GM19438 (cell line): ENCODE results near the gene ORMDL2.
"Not testable (repeated sequence)": the region's sequence is repeated elsewhere in the genome, so short reads cannot be mapped to it uniquely, and the experiment has no call there.

ENCODE experiments used
- ATAC-seq: cut with Tn5 transposase; IDR thresholded peaks from one replicate; pipeline ENCODE4 v1.9.1; 2021; ENCODE audit warnings: low read depth; ENCODE audit not compliant: unreplicated experiment

The ORMDL2 gene

DNA sequence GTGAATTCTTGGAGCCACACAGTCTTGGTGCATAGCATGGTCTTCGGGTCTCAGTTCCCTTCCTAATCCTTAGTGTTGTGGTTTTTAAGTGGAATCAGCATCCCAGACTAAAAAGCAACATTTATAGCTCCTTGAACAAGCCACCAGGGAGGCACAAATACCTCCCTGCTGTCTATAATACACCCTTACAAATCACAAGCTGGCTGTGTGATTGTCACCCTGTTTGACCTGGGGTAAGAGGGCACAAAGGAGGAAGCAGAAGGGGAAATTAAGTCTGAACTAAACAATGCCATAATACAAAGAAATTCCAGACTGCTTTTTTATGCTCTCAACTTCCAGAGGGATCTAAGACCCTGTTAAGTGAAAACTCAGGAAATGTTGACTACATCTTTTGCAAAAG lies 32.6 kb downstream of the ORMDL2 start:
- ATAC-seq, result no peak

DNA sequence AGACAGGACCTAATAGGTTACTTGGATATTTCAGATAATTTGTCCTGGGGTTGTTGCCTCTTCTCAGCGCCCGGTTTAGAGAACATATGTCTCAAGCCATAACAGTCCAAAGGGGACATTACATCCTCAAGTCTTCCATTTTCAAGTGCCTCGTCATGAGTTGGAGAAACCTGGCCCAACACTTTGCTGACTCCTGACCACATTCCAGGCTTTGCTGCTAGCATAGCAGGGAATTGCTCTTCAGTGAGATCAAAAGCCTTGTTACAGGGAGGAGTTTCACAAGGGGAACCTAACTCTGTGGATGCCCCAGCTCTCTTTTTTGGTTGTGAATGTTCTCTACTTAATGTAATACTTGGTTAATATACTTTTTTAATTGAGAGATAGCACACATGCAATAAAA lies 33.1 kb downstream of the ORMDL2 start:
- no peak for ATAC-seq

DNA sequence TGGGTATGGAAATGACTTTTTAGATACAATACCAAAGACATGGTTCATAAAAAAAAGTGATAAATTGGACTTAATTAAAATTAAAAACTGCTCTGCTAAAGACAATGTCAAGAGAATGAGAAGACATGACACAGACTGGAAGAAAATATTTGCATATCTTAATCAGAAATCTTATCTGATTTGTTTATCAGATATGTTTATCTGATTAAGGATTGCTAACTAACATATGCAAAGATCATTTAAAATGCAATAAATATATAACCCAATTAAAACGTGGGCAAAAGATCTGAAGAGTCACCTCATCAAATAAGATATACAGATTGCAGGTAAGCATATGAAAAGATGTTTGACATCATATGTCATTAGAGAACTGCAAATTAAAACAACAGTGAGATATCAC lies 34.9 kb downstream of the ORMDL2 start:
- no peak for ATAC-seq

DNA sequence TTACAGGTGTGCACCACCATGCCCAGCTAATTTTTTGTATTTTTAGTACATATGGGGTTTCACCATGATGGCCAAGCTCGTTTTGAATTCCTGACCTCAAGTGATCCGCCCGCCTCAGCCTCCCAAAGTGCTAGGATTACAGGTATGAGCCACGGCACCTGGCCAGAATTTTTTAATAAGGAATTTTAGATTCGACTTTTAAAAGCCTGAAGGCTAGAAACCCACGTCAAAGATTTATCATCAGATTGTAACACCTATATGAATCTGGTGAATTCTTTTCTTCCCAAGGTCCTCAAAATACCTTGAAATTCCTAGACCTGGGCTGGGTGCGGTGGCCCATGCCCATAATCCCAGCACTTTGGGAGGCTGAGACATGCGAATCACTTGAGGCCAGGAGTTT lies 43.6 kb downstream of the ORMDL2 start:
- ATAC-seq, result no peak

DNA sequence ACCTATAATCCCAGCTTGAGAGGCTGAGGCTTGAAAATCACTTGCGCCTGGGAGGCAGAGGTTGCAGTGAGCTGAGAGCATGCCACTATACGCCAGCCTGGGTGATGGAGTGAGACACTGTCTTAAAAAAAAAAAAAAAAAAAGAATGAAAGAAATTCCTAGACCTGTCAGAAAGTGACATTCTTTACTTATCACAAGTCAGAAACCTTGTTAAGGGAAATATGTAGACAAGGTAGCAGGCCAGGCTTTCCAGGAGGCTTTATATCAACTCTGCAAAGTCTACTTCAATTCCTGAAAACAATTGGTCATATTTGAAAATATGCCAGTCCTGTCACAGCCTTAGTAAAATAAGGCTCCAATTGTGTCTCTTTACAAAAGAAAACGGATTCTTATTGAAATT lies 44.0 kb downstream of the ORMDL2 start:
- no peak for ATAC-seq

DNA sequence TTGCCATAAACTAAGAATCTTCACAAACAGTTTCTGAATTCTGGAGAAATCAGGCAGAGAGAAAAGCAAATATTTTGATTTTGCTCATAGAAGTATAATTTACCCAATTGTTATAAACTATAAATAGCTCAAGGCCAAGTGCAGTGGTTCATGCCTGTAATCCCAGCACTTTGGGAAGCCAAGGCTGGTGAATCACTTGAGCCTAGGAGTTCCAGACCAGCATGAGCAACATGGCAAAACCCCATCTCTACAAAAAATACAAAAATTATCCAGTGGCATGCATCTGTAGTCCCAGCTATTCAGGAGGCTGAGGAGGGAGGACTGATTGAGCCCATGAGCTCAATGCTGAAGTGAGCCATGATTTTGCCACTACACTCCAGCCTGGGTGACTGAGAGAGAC lies 44.4 kb downstream of the ORMDL2 start:
- no peak for ATAC-seq

DNA sequence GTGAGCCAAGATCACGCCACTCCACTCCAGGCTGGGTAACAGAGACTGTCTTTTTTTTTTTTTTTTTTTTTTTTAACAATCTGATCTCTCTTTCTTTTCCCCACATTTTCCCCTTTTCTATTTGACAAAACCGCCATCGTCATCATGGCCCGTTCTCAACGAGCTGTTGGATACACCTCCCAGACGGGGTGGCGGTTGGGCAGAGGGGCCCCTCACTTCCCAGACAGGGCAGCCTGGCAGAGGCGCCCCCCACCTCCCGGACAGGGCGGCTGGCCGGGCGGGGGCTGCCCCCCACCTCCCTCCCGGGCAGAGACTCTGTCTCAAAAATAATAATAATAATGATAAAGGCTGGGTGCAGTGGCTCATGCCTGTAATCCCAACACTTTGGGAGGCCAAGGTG lies 45.1 kb downstream of the ORMDL2 start:
- not testable (repeated sequence) for ATAC-seq

DNA sequence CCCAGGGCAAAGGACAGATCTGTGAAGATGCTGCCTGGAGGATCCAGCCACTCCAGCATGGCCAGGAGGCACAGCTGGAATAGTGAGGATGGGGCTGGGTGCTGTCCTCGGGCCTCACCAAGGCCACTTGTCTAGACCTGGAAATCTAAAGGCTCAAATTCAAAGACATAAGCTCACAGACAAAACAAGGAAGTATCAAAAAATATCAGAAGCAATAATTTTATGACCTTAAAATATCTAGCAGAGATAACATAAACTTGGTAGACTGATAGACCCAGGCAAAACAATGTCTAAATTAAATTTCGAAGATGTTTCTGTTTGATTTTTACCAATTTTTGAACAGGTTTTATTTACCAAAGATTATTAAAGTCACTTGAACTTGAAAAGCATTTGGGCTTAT lies 47.5 kb downstream of the ORMDL2 start:
- ATAC-seq, result no peak

DNA sequence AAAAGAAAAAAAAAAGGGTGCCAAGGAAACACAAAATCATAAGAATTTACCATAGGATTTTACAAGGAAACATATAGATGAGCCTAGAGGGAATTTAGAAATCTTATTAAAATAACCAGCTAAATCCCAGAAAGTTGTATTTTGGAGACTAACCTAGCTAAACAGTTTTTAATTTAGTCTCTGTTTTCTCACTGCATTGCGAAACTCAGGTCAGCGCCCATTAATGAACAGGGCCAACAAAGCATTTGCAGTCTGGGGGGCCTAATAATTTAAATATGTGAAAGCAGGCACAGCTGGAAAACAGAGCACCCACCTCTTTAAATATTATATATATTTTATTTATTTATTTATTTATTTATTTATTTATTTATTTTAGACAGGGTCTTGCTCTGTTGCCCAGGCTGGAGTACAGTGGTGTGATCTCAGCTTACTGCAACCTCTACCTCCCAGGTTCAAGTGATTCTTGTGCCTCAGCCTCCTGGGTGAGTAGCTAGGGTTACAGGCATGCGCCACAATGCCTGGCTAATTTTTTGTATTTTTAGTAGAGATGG lies 48.7 kb downstream of the ORMDL2 start:
- ATAC-seq, result not testable (repeated sequence)
